ENCODE data around the gene ATP6V0A4.
A peak's percentile ranks its signal among the peaks of the same experiment; 100 is the strongest.
"Not testable (repeated sequence)": the region's sequence is repeated elsewhere in the genome, so short reads cannot be mapped to it uniquely, and the experiment has no call there.

Gene ATP6V0A4

GRCh38 chr7:138750473-138750872 is 47.5 kb downstream of the ATP6V0A4 start:
- no peak for DNase-seq (ENCODE audit: low spot score)

DNA sequence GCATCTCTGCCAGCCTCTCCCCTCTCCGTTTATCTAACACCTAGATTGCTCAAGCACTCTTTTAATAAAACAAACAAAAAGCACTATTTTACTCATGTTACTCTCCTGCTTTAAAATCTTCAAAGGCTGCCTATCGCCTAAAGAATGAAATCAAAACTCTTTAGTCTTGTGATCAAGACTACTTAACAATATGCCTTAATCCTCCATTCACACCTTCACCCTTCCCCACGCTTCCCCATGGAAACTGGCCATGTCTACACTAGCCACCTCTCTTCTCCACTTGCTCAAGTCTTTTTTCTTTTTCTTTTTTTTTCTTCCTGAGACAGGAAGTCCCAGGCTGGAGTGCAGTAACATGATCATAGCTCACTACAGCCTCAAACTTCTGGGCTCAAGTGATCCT is 48.0 kb downstream of the ATP6V0A4 start:
- no peak for DNase-seq (ENCODE audit: low spot score)

DNA sequence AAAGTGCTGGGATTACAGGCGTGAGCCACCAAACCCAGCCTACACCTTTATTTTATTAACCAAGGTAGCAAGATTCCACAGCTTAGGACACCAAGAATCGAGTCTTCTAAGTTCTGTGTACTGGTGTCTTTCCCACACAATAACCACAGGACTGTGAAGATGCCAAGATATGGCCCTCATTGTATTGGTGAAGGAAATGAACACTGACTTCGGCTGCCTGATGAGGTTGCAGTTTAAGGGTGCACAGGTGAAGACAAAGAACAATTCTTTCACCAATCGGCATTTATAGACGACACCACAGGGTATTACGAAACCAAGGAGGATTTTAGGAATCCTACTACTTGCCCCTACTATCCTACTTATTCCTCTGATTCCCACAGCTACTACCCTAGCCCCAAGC is 49.3 kb downstream of the ATP6V0A4 start:
- no peak for DNase-seq (ENCODE audit: low spot score)

DNA sequence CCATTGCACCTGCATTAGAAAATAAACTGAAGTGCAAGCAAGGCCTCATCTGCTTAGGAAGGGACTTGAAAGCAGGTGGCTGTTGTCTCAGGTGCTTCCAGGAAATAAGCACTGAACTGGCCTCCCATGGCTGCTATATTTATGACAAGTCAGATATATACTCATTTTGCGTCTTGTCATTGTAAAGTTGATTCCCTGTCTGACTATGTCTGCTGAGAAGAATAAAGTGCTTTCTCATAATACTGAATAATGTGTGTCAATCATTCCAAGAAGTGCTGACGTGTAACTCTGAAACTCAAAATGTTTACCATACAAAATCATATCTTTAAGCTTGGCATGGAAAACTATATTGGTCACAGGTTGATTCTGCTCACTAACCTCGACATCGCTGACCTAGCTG is 51.9 kb downstream of the ATP6V0A4 start:
- no peak for DNase-seq (ENCODE audit: low spot score)

DNA sequence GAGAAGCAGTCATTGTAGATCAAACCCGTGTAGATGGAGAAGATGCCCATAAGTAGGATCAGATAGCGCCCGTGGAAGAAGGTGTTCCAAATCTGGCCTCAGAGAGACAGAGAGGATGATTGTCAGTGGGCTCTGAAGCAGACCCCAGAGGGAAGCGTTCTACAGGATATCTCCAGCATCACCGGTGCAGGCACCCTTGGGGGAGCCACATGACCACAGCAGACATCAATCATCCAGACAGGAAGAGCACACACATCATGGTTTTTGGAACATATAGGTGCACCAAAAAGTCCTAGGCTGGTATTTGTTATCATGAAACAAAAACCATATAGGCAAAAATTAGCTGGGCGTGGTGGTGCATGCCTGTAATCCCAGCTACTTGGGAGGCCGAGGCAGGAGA is 52.8 kb downstream of the ATP6V0A4 start:
- no peak for DNase-seq (ENCODE audit: low spot score)

- no peak for DNase-seq (ENCODE audit: low spot score)
Observed at GRCh38 chr7:138741453-138741735, 56.6 kb downstream of the ATP6V0A4 start.

DNA sequence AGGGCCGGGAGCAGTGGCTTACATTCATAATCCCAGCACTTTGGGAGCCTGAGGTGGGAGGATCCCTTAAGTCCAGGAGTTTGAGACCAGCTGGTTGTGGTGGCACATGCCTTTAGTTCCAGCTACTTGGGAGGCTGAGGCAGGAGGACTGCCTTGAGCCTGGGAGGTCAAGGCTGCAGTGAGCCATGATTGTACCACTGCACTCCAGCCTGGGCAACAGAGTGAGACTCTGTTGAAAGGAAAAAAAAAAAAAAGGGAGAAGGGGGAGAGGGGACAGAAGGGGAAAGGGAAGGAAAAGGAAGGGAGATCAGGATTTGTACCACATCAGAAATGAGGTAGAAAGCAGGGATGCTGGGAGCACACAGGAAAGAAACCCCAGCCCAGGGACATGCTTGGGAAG is 58.1 kb downstream of the ATP6V0A4 start:
- no peak for DNase-seq (ENCODE audit: low spot score)

DNA sequence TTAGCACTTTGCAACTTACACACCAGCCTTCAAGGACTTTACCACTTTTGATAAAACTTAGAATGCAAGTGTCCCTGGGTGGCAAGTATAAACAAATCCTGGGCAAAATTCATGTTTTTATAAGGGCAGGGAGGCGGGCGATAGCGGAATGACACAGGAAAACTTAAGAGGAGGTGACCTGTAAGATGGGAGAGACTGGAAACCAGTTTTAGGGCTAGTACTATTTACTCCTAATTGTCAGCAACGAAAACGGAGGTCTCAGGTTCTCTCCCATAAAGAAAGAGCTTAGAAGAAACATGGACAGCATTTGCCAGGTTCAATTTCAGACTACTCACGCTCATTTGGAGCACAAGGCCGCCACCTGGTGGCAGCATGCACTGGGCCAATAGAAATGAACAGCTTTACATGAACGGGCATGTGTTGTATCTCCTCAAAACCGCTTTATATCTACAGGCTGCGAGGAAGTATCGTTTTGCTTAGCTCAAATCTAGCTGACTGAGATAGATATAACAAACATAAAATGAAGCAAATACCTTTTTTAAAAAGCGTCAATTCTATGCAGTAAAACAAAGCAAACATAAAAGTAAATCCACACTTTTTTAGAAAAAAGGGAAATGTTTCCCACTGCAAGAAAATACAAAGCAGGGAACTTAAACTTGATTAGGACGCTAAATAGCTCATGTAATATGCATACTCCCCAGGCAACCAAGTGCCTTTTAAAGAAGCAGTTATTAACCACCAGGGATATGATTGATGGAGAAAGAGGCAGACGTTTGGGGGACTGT is 59.3 kb downstream of the ATP6V0A4 start:
- DNase-seq (ENCODE audit: low spot score), result peak; percentile 84

- no peak for DNase-seq (ENCODE audit: low spot score)
Observed at GRCh38 chr7:138738114-138738513, 59.9 kb downstream of the ATP6V0A4 start.

DNA sequence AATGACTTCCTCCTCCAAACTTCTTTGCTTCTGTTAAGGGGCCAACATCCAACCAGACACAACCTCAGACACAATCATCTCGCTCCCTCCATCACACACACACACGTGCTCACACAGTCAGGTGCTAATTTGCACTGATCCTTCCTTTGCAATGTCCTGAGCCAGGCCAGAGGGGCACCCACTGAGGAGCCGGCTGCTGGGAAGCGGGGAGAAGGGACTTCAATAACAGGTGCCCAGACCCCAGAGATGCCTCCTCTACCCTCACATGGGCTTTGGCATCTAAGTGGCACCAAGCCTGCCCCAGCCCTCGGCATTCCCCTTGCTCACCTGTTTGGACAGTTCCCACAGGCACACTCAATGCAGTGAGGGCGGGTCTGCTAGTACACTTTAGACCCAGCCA is 62.6 kb downstream of the ATP6V0A4 start:
- DNase-seq (ENCODE audit: low spot score), result no peak

GRCh38 chr7:138731733-138732132 is 66.3 kb downstream of the ATP6V0A4 start:
- not testable (repeated sequence) for DNase-seq (ENCODE audit: low spot score)

DNA sequence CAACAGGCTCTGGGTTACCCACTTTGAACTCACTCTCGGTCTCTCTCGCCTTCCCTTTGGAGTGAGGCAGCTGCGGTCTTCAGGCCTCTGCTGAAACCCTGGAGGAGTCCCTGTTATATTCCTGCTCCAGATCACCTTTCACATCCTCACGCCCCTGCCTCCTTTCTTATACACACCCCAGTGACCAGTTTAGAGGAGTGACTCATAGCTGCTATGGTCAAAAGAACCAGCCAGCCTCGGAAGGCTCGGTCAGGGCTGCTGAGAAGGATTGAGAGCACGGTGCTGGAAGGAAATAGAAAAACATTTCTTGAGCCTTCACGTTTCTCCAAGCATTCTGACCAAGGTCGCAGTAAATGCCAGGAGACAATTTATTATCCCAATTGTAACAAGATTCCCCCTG is 68.6 kb downstream of the ATP6V0A4 start:
- peak; percentile 68 for DNase-seq (ENCODE audit: low spot score)

GRCh38 chr7:138727336-138728099 is 70.5 kb downstream of the ATP6V0A4 start:
- DNase-seq (ENCODE audit: low spot score), result no peak

DNA sequence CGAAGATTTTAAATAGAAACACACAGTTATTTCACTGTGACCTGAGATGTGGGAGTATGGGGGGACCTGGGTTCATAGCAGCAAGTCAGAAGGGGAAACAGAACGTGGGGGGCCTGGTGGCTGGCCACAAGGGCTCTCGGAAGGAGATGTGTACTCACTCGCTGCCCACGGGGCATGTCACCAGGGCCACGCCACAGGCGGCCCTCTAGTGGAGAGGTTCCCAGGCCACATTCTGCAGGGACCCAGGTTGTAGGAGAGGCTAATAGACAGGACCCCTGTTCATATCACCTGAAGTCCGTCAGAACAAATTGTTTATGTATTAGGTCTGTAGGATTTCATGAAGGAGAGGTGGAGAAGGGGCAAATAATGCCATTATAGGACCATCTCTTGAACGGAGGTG is 71.7 kb downstream of the ATP6V0A4 start:
- no peak for DNase-seq (ENCODE audit: low spot score)

DNA sequence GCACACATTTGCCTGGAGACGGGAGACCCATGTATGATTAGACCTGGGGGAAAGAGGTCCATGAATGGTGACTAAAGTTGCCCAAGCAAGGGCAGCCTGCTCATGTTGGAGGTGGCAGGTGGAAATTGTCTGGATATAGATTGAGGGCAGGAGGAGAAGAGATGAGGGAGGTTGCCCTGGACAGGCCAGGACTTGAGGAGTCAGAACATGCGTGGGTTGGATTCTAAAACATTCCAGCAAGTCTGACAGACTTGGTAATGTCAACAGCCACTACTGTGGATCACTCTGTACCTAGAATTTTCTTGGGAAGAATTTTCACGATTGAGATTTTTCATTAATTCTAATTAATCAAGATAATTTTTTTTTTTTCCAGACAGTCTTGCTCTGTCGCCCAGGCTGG is 77.7 kb downstream of the ATP6V0A4 start:
- DNase-seq (ENCODE audit: low spot score), result no peak

GRCh38 chr7:138716889-138717288 is 81.1 kb downstream of the ATP6V0A4 start:
- DNase-seq (ENCODE audit: low spot score), result no peak

DNA sequence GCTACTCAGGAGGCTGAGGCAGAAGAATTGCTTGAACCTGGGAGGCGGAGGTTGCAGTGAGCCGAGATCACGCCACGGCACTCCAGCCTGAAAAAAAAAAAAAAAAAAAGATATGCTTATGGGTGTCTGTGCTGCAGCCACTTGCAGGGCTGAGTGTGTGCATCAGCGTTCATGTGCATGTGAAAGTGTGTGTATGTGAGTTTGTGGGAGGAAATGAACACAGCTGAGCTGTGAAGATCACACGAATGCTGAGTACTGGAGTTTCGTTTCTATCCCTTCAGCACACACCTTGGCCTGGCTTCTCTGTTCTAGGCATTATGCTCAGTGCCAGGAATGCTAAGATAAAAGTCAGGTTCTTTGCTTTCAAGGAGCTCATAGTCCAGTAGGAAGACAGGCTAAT is 84.8 kb downstream of the ATP6V0A4 start:
- no peak for DNase-seq (ENCODE audit: low spot score)

GRCh38 chr7:138712652-138713051 is 85.3 kb downstream of the ATP6V0A4 start:
- no peak for DNase-seq (ENCODE audit: low spot score)

GRCh38 chr7:138710536-138711385 is 87.2 kb downstream of the ATP6V0A4 start:
- no peak for DNase-seq (ENCODE audit: low spot score)

DNA sequence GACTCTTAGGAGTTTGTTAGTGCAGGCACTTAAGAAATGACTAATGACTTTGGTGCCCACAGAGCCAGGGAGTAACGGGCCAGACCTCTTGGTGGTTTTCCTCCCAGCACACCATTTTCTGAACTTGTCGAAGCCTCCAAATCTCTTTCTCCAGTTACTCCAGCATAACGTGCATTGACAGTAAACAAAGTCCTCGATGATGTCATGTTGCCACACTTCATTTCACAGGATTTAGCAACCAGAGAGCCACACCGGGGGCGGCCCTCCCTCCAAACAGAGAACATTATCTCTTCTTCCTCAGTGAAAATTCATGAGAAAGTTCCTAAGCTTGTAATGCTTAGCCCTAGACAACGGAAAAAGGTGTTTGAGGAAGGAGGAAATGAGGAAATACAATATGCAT is 92.8 kb downstream of the ATP6V0A4 start:
- DNase-seq (ENCODE audit: low spot score), result peak; percentile 30

GRCh38 chr7:138701537-138701923 is 96.5 kb downstream of the ATP6V0A4 start:
- no peak for DNase-seq (ENCODE audit: low spot score)

GRCh38 chr7:138700857-138701536 is 97.0 kb downstream of the ATP6V0A4 start, which contains the start of gene SVOPL:
Gene SVOPL, minus strand, starts transcription at chr7:138701362. Its CDS starts 22,317 bp downstream, at chr7:138679045.
- no peak for DNase-seq (ENCODE audit: low spot score)

All from kidney tubule cell (primary cell).